H9 (cell line): ENCODE results near the gene LGALS8. TPM values are rescaled to one million over a fixed set of nuclear protein-coding genes. Genes with fewer than 3 reads are reported as not detected.

Experiments used
- DNase-seq: peaks from one replicate; pipeline ENCODE4 v3.0.0-alpha.2; 2017
- H2AFZ ChIP-seq: one replicate; pipeline ENCODE4 v1.6.1; 2013; ENCODE audit warnings: mild to moderate bottlenecking, low read length, control low read depth, moderate library complexity
- H2AK5ac ChIP-seq: 2 replicates; pipeline ENCODE4 v1.6.1; 2013; ENCODE audit warnings: low read length, control low read depth, mixed read lengths; ENCODE audit not compliant: insufficient read length
- H2BK120ac ChIP-seq: one replicate; pipeline ENCODE4 v1.6.1; 2013; ENCODE audit warnings: low read depth, mild to moderate bottlenecking, low read length, control low read depth, inconsistent platforms; ENCODE audit not compliant: poor library complexity, severe bottlenecking
- H2BK12ac ChIP-seq: 2 replicates; pipeline ENCODE4 v1.6.1; 2013; ENCODE audit warnings: low read length, control low read depth, mixed read lengths, low read depth; ENCODE audit not compliant: insufficient read length
- H2BK15ac ChIP-seq: 2 replicates; pipeline ENCODE4 v1.6.1; 2013; ENCODE audit warnings: low read depth, low read length, control low read depth
- H2BK20ac ChIP-seq: one replicate; pipeline ENCODE4 v1.6.1; 2013; ENCODE audit warnings: low read depth, mild to moderate bottlenecking, low read length, control low read depth, inconsistent platforms; ENCODE audit not compliant: poor library complexity, severe bottlenecking
- H2BK5ac ChIP-seq: 2 replicates; pipeline ENCODE4 v1.6.1; 2013; ENCODE audit warnings: low read length, control low read depth, mixed read lengths; ENCODE audit not compliant: insufficient read length
- H3K14ac ChIP-seq: 2 replicates; pipeline ENCODE4 v1.6.1; 2013; ENCODE audit warnings: low read length, control low read depth; ENCODE audit not compliant: insufficient read depth
- H3K18ac ChIP-seq: 2 replicates; pipeline ENCODE4 v1.6.1; 2013; ENCODE audit warnings: low read depth, mild to moderate bottlenecking, mixed read lengths, low read length, control low read depth; ENCODE audit not compliant: insufficient read length
- H3K23ac ChIP-seq: 2 replicates; pipeline ENCODE4 v1.6.1; 2013; ENCODE audit warnings: low read length, control low read depth, mixed read lengths, low read depth; ENCODE audit not compliant: insufficient read length
- H3K23me2 ChIP-seq: 2 replicates; pipeline ENCODE4 v1.6.1; 2013; ENCODE audit warnings: low read depth, mild to moderate bottlenecking, mixed read lengths, low read length, control low read depth; ENCODE audit not compliant: insufficient read length, poor library complexity, severe bottlenecking
- H3K27ac ChIP-seq: 2 replicates; pipeline ENCODE4 v1.5.1; 2013; ENCODE audit warnings: low read length, control low read depth, mixed read lengths, low read depth; ENCODE audit not compliant: insufficient read length
- H3K27me3 ChIP-seq: 2 replicates; pipeline ENCODE4 v1.6.1; 2013; ENCODE audit warnings: low read length, control low read depth, inconsistent platforms; ENCODE audit not compliant: insufficient read depth
- H3K4ac ChIP-seq: 2 replicates; pipeline ENCODE4 v1.6.1; 2013; ENCODE audit warnings: low read depth, mild to moderate bottlenecking, control low read depth, inconsistent platforms, low read length, moderate library complexity
- H3K4me1 ChIP-seq: 2 replicates; pipeline ENCODE4 v1.6.1; 2013; ENCODE audit warnings: low read length, control low read depth, inconsistent platforms; ENCODE audit not compliant: insufficient read depth
- H3K4me2 ChIP-seq: 2 replicates; pipeline ENCODE4 v1.6.1; 2013; ENCODE audit warnings: low read length, control low read depth, mixed read lengths; ENCODE audit not compliant: insufficient read length, insufficient read depth
- H3K56ac ChIP-seq: 2 replicates; pipeline ENCODE4 v1.6.1; 2013; ENCODE audit warnings: low read depth, mild to moderate bottlenecking, mixed read lengths, low read length, control low read depth; ENCODE audit not compliant: insufficient read length
- H3K79me1 ChIP-seq: 2 replicates; pipeline ENCODE4 v1.6.1; 2013; ENCODE audit warnings: low read depth, mild to moderate bottlenecking, moderate library complexity, low read length, control low read depth, inconsistent platforms; ENCODE audit not compliant: insufficient read depth, poor library complexity, severe bottlenecking
- H3K79me2 ChIP-seq: 2 replicates; pipeline ENCODE4 v1.6.1; 2013; ENCODE audit warnings: low read length, control low read depth, inconsistent platforms; ENCODE audit not compliant: insufficient read depth
- H3K9ac ChIP-seq: 2 replicates; pipeline ENCODE4 v1.6.1; 2013; ENCODE audit warnings: low read length, control low read depth, mixed read lengths; ENCODE audit not compliant: insufficient read length; ENCODE audit errors: extremely low read depth
- H3K9me3 ChIP-seq: one replicate; pipeline ENCODE4 v1.6.1; 2013; ENCODE audit warnings: low read depth, low read length, inconsistent platforms; ENCODE audit not compliant: control insufficient read depth
- H3T11ph ChIP-seq: one replicate; pipeline ENCODE4 v1.6.1; 2013; ENCODE audit warnings: mild to moderate bottlenecking, low read length, control low read depth, inconsistent platforms
- H4K20me1 ChIP-seq: one replicate; pipeline ENCODE4 v1.6.1; 2013; ENCODE audit not compliant: control insufficient read depth, insufficient read length, insufficient read depth
- H4K5ac ChIP-seq: 2 replicates; pipeline ENCODE4 v1.6.1; 2013; ENCODE audit warnings: low read depth, mild to moderate bottlenecking, mixed read lengths, low read length, control low read depth; ENCODE audit not compliant: insufficient read length
- H4K8ac ChIP-seq: replicated peaks from 2 replicates; pipeline ENCODE4 v1.6.1; 2013; ENCODE audit warnings: low read length, control low read depth, mixed read lengths, low read depth; ENCODE audit not compliant: insufficient read length
- H4K91ac ChIP-seq: 2 replicates; pipeline ENCODE4 v1.6.1; 2013; ENCODE audit warnings: low read depth, mild to moderate bottlenecking, moderate library complexity, mixed read lengths, low read length, control low read depth; ENCODE audit not compliant: insufficient read length
- H3K27ac Mint-ChIP-seq, 3 experiments: 2 replicates in 2 of 3; 3 replicates in 1 of 3; pipeline ENCODE4 v1.8.0; 2020 to 2021; ENCODE audit warnings: mixed read lengths in 3 of 3, mild to moderate bottlenecking in 1 of 3, moderate library complexity in 1 of 3
- H3K27me3 Mint-ChIP-seq: 2 replicates; pipeline ENCODE4 v1.8.0; 2021; ENCODE audit warnings: low read depth, mild to moderate bottlenecking, moderate library complexity, mixed read lengths
- H3K36me3 Mint-ChIP-seq, 3 experiments: 2 replicates in 2 of 3; 3 replicates in 1 of 3; pipeline ENCODE4 v1.8.0; 2020 to 2021; ENCODE audit warnings: low read depth in 3 of 3, mixed read lengths in 3 of 3; ENCODE audit not compliant: insufficient read depth in 1 of 3
- H3K4me1 Mint-ChIP-seq, 2 experiments: 2 replicates each; pipeline ENCODE4 v1.8.0; 2020; ENCODE audit warnings: mixed read lengths in 2 of 2
- H3K4me3 Mint-ChIP-seq, 2 experiments: 2 replicates in 1 of 2; 3 replicates in 1 of 2; pipeline ENCODE4 v1.8.0; 2020 to 2021; ENCODE audit warnings: mild to moderate bottlenecking in 2 of 2, mixed read lengths in 2 of 2, moderate library complexity in 1 of 2
- H3K9me3 Mint-ChIP-seq, 2 experiments: 2 replicates in 1 of 2; 3 replicates in 1 of 2; pipeline ENCODE4 v1.8.0; 2020; ENCODE audit warnings: mild to moderate bottlenecking in 2 of 2, mixed read lengths in 2 of 2, moderate library complexity in 1 of 2
- WGBS: extraction: QIAGEN DNeasy Blood & Tissue Kit; methylation state at CpG from one replicate; pipeline ENCODE4 v1.1.7; 2013; ENCODE audit warnings: missing lambda C conversion rate, low lambda C conversion rate, mixed read lengths; ENCODE audit not compliant: insufficient read length; ENCODE audit errors: extremely low coverage; 5-methylcytosine and 5-hydroxymethylcytosine counted together
- total RNA-seq: library from RNA; stranded (reverse); gene quantifications from 2 replicates; pipeline ENCODE4 v1.2.1, GENCODE V29; 2021
- TF ChIP-seq, protein P1 (sequence below): fragments of 200-600 bp; sonication (generic); conservative IDR thresholded peaks from 3 replicates; pipeline ENCODE4 v1.8.0; 2021; ENCODE audit warnings: antibody characterized with exemption, mild to moderate bottlenecking

Gene LGALS8
- total RNA-seq, 1 experiment from 2014 or later = 14.2 TPM

DNA sequence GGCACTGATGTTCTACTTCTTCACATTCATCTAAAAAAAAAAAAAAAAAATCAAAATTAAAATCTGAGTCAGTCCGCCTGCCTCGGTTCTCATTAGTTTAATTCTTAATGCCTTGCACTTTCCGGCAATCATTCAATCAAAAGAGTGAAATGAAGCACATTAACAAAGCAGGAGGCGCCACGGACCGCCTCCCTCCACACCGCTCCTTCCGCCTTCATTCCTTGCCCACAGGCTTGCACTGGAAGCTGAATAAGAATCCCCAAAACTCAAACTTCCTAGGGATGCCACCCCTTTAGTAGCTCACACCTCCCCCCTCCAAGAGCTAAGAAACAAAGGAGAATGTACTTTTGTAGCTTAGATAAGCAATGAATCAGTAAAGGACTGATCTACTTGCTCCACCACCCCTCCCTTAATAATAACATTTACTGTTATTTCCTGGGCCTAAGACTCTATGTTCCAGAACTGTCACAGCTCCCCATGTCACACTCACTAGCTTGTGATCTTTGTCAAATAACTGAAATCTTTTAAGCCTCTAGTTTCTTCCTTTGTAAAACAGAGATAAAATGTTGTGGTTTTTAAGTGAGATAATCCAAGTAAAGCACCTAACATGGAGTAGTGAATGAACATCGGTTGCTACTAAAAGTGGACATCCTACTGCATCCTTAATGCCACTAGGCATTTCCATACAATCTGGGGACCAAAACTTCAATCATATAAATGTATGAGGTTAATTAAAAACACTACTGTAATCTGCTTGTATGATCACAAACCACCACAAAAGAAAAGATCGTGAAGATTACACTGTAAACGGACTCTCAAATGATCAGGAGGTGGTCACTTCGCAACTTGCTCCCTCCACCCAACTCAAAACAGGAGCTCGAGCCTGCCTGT lies 27.4 kb downstream of the LGALS8 start:
- H3K23me2 ChIP-seq = no peaks in the 10 kb centered on the region
- DNase-seq = no peak
- Mint-ChIP-seq H3K4me3 (no peak overlapping the region), H3K4me1 (peaks cover 0 to 2% of the 10 kb centered on the region in 2 experiments; a peak in 1 of 4 replicates), H3K27ac (no peak overlapping the region), H3K9me3 (no peaks in the 10 kb centered on the region), H3K27me3 (no peaks in the 10 kb centered on the region), H3K36me3 (peaks cover 43 to 95% (median 85%) of the 10 kb centered on the region in 3 experiments; a peak in 6 of 7 replicates)
- no peaks in the 10 kb centered on the region for H4K20me1 ChIP-seq
- H2BK15ac ChIP-seq = no peak overlapping the region
- H2BK20ac ChIP-seq = no peak overlapping the region
- H3K23ac ChIP-seq = no peak overlapping the region
- no peak overlapping the region for H3K9ac ChIP-seq
- H3K4me2 ChIP-seq = no peak overlapping the region
- TF ChIP-seq, protein P1, sequence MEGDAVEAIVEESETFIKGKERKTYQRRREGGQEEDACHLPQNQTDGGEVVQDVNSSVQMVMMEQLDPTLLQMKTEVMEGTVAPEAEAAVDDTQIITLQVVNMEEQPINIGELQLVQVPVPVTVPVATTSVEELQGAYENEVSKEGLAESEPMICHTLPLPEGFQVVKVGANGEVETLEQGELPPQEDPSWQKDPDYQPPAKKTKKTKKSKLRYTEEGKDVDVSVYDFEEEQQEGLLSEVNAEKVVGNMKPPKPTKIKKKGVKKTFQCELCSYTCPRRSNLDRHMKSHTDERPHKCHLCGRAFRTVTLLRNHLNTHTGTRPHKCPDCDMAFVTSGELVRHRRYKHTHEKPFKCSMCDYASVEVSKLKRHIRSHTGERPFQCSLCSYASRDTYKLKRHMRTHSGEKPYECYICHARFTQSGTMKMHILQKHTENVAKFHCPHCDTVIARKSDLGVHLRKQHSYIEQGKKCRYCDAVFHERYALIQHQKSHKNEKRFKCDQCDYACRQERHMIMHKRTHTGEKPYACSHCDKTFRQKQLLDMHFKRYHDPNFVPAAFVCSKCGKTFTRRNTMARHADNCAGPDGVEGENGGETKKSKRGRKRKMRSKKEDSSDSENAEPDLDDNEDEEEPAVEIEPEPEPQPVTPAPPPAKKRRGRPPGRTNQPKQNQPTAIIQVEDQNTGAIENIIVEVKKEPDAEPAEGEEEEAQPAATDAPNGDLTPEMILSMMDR = no peak
- no peak overlapping the region for H3K4ac ChIP-seq
- no peak overlapping the region for H2BK120ac ChIP-seq
- H2AK5ac ChIP-seq = no peak overlapping the region
- H3K4me1 ChIP-seq = 0 out of 2 replicates have a peak, but pooled peaks cover 4% of the 10 kb centered on the region
- no peak overlapping the region for H3K27ac ChIP-seq
- H3K18ac ChIP-seq = no peak overlapping the region
- H3K14ac ChIP-seq = no peak overlapping the region
- no peak overlapping the region for H3K56ac ChIP-seq
- no peak overlapping the region for H3T11ph ChIP-seq
- no peak overlapping the region for H4K8ac ChIP-seq
- H3K79me1 ChIP-seq = no peaks in the 10 kb centered on the region
- H3K9me3 ChIP-seq = no peaks in the 10 kb centered on the region
- WGBS = no CpG with 5 or more reads among the region's 13 CpGs
- H4K91ac ChIP-seq = no peak overlapping the region
- H2AFZ ChIP-seq = no peak overlapping the region
- no peak overlapping the region for H4K5ac ChIP-seq
- no peaks in the 10 kb centered on the region for H3K79me2 ChIP-seq
- H3K27me3 ChIP-seq = no peaks in the 10 kb centered on the region
- no peak overlapping the region for H2BK5ac ChIP-seq
- H2BK12ac ChIP-seq = no peak overlapping the region
